ENCODE data around the gene VAV1. TPM values are rescaled to one million over a fixed set of nuclear protein-coding genes. Genes with fewer than 3 reads are reported as not detected.

The VAV1 gene
- total and polyA plus RNA-seq, 2 of the 13 experiments (the other 11 are each of a cell fraction or from before 2014, with no cell fraction given): not detected

DNA sequence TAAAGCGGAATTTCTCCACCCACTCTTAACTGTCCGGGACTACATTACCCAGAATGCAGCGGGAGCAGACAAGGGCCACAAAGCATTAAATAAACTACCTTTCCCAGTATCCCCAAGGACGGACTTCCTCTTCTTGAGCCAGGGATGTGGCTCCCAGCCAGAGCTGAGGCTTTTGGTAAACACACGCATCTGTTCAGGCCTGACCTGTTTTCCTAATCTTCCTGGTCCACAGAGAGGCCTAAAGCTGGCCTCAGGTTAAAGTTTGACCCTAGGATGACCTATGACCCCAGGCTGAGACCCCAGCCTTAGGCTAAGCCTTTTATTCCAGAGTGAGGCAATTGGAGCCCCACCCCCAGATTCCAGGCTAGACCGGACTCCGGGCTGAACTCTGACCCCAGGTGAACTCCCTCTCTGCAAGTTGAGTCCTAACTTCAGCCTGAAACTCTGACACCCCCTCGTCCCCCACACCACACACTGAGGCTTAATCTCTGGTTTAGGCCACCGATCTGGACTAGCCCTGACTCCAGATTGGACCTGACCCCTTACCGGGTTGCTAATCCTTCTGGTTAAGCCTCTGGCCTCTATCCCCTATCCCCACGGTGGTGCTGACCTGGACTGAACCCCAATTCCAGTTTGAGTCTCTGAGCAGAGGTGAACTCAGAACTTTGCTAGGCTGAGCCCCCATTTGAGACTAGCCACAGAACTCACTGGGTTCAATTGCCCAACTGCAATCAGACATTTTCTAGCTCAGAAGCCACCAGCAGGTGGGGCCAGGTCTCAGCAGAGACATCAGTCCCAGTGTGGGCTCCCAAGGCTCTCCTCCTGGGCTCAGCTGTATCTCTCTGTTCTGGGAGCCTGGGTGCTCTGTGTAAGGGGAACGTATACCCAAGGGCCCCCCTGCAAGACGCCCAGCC lies 34.4 kb upstream of the VAV1 start (continued):
- TF ChIP-seq, protein P1, sequence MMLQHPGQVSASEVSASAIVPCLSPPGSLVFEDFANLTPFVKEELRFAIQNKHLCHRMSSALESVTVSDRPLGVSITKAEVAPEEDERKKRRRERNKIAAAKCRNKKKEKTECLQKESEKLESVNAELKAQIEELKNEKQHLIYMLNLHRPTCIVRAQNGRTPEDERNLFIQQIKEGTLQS (CRISPR knock-in tag; IDR thresholded peaks at IDR 0.05): no peak
- TF ChIP-seq ZNF883 (CRISPR knock-in tag; IDR thresholded peaks at IDR 0.05; ENCODE audit: not compliant biosample characterization) (no peak), HNRNPK (IDR thresholded peaks at IDR 0.05; ENCODE audit: low read depth, low read length, poor library complexity, severe bottlenecking) (no peak), FOXC1 (CRISPR knock-in tag; IDR thresholded peaks at IDR 0.05; ENCODE audit: borderline replicate concordance) (0 out of 2 replicates have a peak, but pooled peaks have one; percentile 82), MEIS2 (CRISPR knock-in tag; IDR thresholded peaks at IDR 0.05) (no peak), PAWR (CRISPR knock-in tag; IDR thresholded peaks at IDR 0.05; ENCODE audit: borderline replicate concordance) (no peak), GTF3A (CRISPR knock-in tag; conservative IDR thresholded peaks at IDR 0.05) (no peak), ZNF569 (CRISPR knock-in tag; IDR thresholded peaks at IDR 0.05; ENCODE audit: borderline replicate concordance) (no peak), CCAR2 (optimal IDR thresholded peaks at IDR 0.05; ENCODE audit: low read depth, low read length) (no peak), ZC3H4 (CRISPR knock-in tag; IDR thresholded peaks at IDR 0.05; ENCODE audit: borderline replicate concordance) (no peak)
- TF ChIP-seq, protein P2, sequence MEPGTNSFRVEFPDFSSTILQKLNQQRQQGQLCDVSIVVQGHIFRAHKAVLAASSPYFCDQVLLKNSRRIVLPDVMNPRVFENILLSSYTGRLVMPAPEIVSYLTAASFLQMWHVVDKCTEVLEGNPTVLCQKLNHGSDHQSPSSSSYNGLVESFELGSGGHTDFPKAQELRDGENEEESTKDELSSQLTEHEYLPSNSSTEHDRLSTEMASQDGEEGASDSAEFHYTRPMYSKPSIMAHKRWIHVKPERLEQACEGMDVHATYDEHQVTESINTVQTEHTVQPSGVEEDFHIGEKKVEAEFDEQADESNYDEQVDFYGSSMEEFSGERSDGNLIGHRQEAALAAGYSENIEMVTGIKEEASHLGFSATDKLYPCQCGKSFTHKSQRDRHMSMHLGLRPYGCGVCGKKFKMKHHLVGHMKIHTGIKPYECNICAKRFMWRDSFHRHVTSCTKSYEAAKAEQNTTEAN (CRISPR knock-in tag; conservative IDR thresholded peaks at IDR 0.05): 0 out of 2 replicates have a peak, but pooled peaks have one; percentile 42
- TF ChIP-seq, protein P3, sequence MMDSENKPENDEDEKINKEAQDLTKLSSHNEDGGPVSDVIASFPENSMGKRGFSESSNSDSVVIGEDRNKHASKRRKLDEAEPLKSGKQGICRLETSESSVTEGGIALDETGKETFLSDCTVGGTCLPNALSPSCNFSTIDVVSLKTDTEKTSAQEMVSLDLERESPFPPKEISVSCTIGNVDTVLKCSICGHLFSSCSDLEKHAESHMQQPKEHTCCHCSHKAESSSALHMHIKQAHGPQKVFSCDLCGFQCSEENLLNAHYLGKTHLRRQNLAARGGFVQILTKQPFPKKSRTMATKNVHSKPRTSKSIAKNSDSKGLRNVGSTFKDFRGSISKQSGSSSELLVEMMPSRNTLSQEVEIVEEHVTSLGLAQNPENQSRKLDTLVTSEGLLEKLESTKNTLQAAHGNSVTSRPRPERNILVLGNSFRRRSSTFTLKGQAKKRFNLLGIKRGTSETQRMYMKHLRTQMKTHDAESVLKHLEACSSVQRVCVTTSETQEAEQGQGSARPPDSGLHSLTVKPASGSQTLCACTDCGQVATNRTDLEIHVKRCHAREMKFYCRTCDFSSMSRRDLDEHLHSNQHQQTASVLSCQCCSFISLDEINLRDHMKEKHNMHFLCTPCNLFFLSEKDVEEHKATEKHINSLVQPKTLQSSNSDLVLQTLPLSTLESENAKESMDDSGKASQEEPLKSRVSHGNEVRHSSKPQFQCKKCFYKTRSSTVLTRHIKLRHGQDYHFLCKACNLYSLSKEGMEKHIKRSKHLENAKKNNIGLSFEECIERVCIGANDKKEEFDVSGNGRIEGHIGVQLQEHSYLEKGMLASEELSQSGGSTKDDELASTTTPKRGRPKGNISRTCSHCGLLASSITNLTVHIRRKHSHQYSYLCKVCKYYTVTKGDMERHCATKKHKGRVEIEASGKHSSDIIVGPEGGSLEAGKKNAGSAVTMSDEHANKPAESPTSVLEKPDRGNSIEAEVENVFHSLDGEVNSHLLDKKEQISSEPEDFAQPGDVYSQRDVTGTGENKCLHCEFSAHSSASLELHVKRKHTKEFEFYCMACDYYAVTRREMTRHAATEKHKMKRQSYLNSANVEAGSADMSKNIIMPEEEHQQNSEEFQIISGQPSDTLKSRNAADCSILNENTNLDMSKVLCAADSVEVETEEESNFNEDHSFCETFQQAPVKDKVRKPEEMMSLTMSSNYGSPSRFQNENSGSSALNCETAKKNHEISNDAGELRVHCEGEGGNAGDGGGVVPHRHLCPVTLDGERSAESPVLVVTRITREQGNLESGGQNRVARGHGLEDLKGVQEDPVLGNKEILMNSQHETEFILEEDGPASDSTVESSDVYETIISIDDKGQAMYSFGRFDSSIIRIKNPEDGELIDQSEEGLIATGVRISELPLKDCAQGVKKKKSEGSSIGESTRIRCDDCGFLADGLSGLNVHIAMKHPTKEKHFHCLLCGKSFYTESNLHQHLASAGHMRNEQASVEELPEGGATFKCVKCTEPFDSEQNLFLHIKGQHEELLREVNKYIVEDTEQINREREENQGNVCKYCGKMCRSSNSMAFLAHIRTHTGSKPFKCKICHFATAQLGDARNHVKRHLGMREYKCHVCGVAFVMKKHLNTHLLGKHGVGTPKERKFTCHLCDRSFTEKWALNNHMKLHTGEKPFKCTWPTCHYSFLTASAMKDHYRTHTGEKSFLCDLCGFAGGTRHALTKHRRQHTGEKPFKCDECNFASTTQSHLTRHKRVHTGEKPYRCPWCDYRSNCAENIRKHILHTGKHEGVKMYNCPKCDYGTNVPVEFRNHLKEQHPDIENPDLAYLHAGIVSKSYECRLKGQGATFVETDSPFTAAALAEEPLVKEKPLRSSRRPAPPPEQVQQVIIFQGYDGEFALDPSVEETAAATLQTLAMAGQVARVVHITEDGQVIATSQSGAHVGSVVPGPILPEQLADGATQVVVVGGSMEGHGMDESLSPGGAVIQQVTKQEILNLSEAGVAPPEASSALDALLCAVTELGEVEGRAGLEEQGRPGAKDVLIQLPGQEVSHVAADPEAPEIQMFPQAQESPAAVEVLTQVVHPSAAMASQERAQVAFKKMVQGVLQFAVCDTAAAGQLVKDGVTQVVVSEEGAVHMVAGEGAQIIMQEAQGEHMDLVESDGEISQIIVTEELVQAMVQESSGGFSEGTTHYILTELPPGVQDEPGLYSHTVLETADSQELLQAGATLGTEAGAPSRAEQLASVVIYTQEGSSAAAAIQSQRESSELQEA (CRISPR knock-in tag; IDR thresholded peaks at IDR 0.05; ENCODE audit: not compliant biosample characterization): peak; percentile 57
- TF ChIP-seq, protein P4, sequence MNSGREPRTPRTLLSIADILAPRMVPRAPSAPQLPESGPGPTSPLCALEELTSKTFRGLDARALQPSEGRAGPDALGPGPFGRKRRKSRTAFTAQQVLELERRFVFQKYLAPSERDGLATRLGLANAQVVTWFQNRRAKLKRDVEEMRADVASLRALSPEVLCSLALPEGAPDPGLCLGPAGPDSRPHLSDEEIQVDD (CRISPR knock-in tag; IDR thresholded peaks at IDR 0.05; ENCODE audit: borderline replicate concordance): no peak
- TF ChIP-seq, protein P5, sequence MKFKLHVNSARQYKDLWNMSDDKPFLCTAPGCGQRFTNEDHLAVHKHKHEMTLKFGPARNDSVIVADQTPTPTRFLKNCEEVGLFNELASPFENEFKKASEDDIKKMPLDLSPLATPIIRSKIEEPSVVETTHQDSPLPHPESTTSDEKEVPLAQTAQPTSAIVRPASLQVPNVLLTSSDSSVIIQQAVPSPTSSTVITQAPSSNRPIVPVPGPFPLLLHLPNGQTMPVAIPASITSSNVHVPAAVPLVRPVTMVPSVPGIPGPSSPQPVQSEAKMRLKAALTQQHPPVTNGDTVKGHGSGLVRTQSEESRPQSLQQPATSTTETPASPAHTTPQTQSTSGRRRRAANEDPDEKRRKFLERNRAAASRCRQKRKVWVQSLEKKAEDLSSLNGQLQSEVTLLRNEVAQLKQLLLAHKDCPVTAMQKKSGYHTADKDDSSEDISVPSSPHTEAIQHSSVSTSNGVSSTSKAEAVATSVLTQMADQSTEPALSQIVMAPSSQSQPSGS (CRISPR knock-in tag; IDR thresholded peaks at IDR 0.05): 0 out of 2 replicates have a peak, but pooled peaks have one; percentile 8
- TF ChIP-seq, protein P6, sequence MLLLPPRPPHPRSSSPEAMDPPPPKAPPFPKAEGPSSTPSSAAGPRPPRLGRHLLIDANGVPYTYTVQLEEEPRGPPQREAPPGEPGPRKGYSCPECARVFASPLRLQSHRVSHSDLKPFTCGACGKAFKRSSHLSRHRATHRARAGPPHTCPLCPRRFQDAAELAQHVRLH (CRISPR knock-in tag; IDR thresholded peaks at IDR 0.05; ENCODE audit: borderline replicate concordance, low read depth): no peak
